ENCODE measurements around the gene ETV5. TPM values are rescaled to one million over a fixed set of nuclear protein-coding genes. Genes with fewer than 3 reads are reported as not detected.

The ETV5 gene
- total RNA-seq, 4 donors from 2014 or later = 1.7 to 6.7 (median 5.0) TPM

- no peak for DNase-seq
These were observed 29.0 kb downstream of the ETV5 start for GRCh38 chr3:186079925-186080324.

GRCh38 chr3:186077466-186077865 lies 31.4 kb downstream of the ETV5 start:
- no peaks in the 10 kb centered on the region for H3K9me3 ChIP-seq
- no peak for DNase-seq
- intact Hi-C loops (cut with DNase I) = no loop called here
- H3K27ac ChIP-seq = no peak overlapping the region
- no peaks in the 10 kb centered on the region for H3K4me1 ChIP-seq
- H3K27me3 ChIP-seq = no peaks in the 10 kb centered on the region
- H3K36me3 ChIP-seq = peaks cover 0 to 11% (median 0%) of the 10 kb centered on the region in 3 donors
- TF ChIP-seq POLR2A (IDR thresholded peaks at IDR 0.05) = no peak
- no peak for TF ChIP-seq CTCF (IDR thresholded peaks at IDR 0.05)
- H3K4me3 ChIP-seq = no peak overlapping the region
- WGBS, 2 donors = 88 to 94% methylated on average over 6 of the region's 6 CpGs

More at GRCh38 chr3:186079925-186080324, 29.0 kb downstream of the ETV5 start:
- H3K4me3 ChIP-seq = no peak overlapping the region
- H3K27me3 ChIP-seq = no peaks in the 10 kb centered on the region
- intact Hi-C loops (cut with DNase I) = no loop called here
- H3K9me3 ChIP-seq = no peaks in the 10 kb centered on the region
- 60 to 65% methylated on average over 4 to 5 of the region's 7 CpGs for WGBS, 2 donors
- H3K4me1 ChIP-seq = no peaks in the 10 kb centered on the region
- H3K36me3 ChIP-seq = peaks cover 0 to 11% (median 0%) of the 10 kb centered on the region in 3 donors
- no peak overlapping the region for H3K27ac ChIP-seq
- TF ChIP-seq CTCF (IDR thresholded peaks at IDR 0.05) (no peak), POLR2A (IDR thresholded peaks at IDR 0.05) (no peak)

- intact Hi-C loops (cut with DNase I) = no loop called here
- Histone ChIP-seq H3K9me3 (no peaks in the 10 kb centered on the region), H3K4me3 (no peak overlapping the region), H3K36me3 (peaks cover 0 to 11% (median 0%) of the 10 kb centered on the region in 3 donors), H3K27me3 (no peaks in the 10 kb centered on the region), H3K4me1 (no peaks in the 10 kb centered on the region), H3K27ac (no peak overlapping the region)
- 65 to 78% methylated on average over 3 to 4 of the region's 4 CpGs for WGBS, 2 donors
- DNase-seq = no peak
- TF ChIP-seq CTCF (IDR thresholded peaks at IDR 0.05) = no peak
- TF ChIP-seq POLR2A (IDR thresholded peaks at IDR 0.05) = no peak
These were observed 32.8 kb downstream of the ETV5 start for GRCh38 chr3:186075931-186076567.

- Histone ChIP-seq H3K9me3 (no peaks in the 10 kb centered on the region), H3K4me1 (no peaks in the 10 kb centered on the region), H3K4me3 (no peak overlapping the region), H3K27ac (no peak overlapping the region), H3K36me3 (peaks cover 0 to 11% (median 0%) of the 10 kb centered on the region in 3 donors), H3K27me3 (no peaks in the 10 kb centered on the region)
- no peak for DNase-seq
- 54 to 61% methylated on average over 2 of the region's 2 CpGs for WGBS, 2 donors
- TF ChIP-seq CTCF (IDR thresholded peaks at IDR 0.05) (no peak), POLR2A (IDR thresholded peaks at IDR 0.05) (no peak)
- intact Hi-C loops (cut with DNase I) = no loop called here
These were observed 33.4 kb downstream of the ETV5 start for GRCh38 chr3:186075489-186075888.

- Histone ChIP-seq H3K9me3 (no peaks in the 10 kb centered on the region), H3K36me3 (peaks cover 0 to 2% (median 0%) of the 10 kb centered on the region in 3 donors), H3K27ac (no peak overlapping the region), H3K4me3 (no peak overlapping the region), H3K27me3 (no peaks in the 10 kb centered on the region), H3K4me1 (no peaks in the 10 kb centered on the region)
- no peak for TF ChIP-seq CTCF (IDR thresholded peaks at IDR 0.05)
- TF ChIP-seq POLR2A (IDR thresholded peaks at IDR 0.05) = no peak
- intact Hi-C loops (cut with DNase I) = no loop called here
- DNase-seq = no peak
These were observed 35.2 kb downstream of the ETV5 start for GRCh38 chr3:186073641-186074040.

All from esophagus squamous epithelium (tissue), 5 donors.